Measurements from ENCODE around the gene TULP3.

The TULP3 gene

DNA sequence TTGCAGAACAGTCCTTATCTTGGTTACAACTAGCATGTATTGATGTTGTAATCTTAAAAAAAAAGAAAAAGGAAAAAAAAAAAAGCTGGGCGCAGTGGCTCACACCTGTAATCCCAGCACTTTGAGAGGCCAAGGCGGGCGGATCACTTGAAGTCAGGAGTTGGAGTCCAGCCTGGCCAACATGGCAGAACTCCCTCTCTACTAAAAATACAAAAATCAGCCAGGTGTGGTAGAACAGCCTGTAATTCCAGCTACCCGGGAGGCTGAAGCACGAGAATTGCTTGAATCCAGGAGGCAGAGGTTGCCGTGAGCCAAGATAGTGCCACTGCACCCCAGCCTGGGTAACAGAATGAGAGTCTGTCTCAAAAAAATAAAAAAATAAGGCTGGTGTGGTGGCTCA, 42.9 kb downstream of the TULP3 start:
- Histone ChIP-seq H3K36me3 (no peaks in the 10 kb centered on the region), H3K9me3 (no peaks in the 10 kb centered on the region)
- TF ChIP-seq, protein P1, sequence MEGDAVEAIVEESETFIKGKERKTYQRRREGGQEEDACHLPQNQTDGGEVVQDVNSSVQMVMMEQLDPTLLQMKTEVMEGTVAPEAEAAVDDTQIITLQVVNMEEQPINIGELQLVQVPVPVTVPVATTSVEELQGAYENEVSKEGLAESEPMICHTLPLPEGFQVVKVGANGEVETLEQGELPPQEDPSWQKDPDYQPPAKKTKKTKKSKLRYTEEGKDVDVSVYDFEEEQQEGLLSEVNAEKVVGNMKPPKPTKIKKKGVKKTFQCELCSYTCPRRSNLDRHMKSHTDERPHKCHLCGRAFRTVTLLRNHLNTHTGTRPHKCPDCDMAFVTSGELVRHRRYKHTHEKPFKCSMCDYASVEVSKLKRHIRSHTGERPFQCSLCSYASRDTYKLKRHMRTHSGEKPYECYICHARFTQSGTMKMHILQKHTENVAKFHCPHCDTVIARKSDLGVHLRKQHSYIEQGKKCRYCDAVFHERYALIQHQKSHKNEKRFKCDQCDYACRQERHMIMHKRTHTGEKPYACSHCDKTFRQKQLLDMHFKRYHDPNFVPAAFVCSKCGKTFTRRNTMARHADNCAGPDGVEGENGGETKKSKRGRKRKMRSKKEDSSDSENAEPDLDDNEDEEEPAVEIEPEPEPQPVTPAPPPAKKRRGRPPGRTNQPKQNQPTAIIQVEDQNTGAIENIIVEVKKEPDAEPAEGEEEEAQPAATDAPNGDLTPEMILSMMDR (IDR thresholded peaks at IDR 0.05): no peak

DNA sequence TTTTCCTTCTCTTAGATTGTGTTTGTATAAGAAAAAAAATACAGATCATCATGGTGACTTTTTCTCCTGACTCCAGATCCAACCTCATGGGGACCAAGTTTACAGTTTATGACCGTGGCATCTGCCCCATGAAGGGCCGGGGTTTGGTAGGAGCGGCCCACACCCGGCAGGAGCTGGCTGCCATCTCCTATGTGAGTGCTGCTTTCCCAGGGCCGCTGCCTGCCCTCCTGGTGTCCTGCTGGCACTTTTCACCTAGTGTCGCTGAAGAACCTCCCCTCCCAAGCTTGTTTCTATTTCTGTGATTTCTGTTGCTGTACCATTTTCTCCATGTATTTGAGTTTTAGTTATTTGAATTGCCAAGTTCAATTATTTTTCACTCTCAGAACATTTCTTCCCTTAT, 43.7 kb downstream of the TULP3 start:
- no peak overlapping the region for H3K4me3 ChIP-seq (ENCODE audit: low read depth in 1 of 2, low read length in 1 of 2)
- H3K27ac ChIP-seq: no peak overlapping the region
- TF ChIP-seq, protein P1 (IDR thresholded peaks at IDR 0.05): no peak
- H3K36me3 ChIP-seq: no peaks in the 10 kb centered on the region
- H3K4me1 ChIP-seq (ENCODE audit: control insufficient read depth in 1 of 2, insufficient read depth in 1 of 2, low read depth in 1 of 2, low read length in 1 of 2): no peaks in the 10 kb centered on the region
- no peaks in the 10 kb centered on the region for H3K9me3 ChIP-seq
- no peaks in the 10 kb centered on the region for H3K27me3 ChIP-seq

More for the DNA sequence above, 42.9 kb downstream of the TULP3 start:
- Histone ChIP-seq H3K4me1 (ENCODE audit: control insufficient read depth in 1 of 2, insufficient read depth in 1 of 2, low read depth in 1 of 2, low read length in 1 of 2) (no peaks in the 10 kb centered on the region), H3K4me3 (ENCODE audit: low read depth in 1 of 2, low read length in 1 of 2) (no peak overlapping the region), H3K27me3 (no peaks in the 10 kb centered on the region), H3K27ac (no peak overlapping the region)

DNA sequence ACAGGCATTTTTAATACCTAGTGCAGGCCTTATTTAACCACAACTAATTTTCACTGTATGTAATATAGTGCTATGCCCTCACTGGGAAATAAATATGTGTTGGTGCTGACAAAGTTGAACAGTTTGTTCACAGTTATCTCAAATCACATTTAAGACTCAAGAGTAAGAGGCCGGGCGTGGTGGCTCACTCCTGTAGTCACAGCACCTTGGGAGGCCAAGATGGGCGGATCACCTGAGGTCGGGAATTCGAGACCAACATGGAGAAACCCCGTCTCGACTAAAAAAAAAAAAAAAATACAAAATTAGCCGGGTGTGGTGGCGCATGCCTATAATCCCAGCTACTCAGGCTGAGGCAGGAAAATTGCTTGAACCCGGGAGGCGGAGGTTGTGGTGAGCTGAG, 45.6 kb downstream of the TULP3 start:
- no peak overlapping the region for H3K27ac ChIP-seq
- no peaks in the 10 kb centered on the region for H3K27me3 ChIP-seq
- no peaks in the 10 kb centered on the region for H3K9me3 ChIP-seq
- TF ChIP-seq, protein P1 (IDR thresholded peaks at IDR 0.05): no peak
- no peak overlapping the region for H3K4me3 ChIP-seq (ENCODE audit: low read depth in 1 of 2, low read length in 1 of 2)
- H3K4me1 ChIP-seq (ENCODE audit: control insufficient read depth in 1 of 2, insufficient read depth in 1 of 2, low read depth in 1 of 2, low read length in 1 of 2): no peaks in the 10 kb centered on the region
- H3K36me3 ChIP-seq: no peaks in the 10 kb centered on the region

DNA sequence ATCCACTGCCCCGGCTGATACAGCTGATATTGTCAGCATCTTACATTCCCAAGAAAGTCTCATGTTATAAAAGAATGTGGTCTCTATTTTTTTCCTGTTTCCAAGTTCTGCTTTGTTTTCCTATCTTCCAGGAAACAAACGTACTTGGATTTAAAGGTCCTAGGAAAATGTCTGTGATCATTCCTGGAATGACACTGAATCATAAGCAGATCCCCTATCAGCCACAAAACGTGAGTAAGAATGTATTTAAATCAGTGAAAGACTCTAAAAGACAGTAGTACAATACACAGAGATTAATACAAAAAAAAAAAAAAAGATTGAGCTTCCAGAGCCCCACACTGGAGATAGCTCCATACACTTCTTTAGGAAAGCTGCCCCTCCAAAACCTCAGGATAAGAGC, 46.8 kb downstream of the TULP3 start:
- Histone ChIP-seq H3K9me3 (no peaks in the 10 kb centered on the region), H3K27me3 (no peaks in the 10 kb centered on the region), H3K36me3 (no peaks in the 10 kb centered on the region), H3K27ac (no peak overlapping the region), H3K4me1 (ENCODE audit: control insufficient read depth in 1 of 2, insufficient read depth in 1 of 2, low read depth in 1 of 2, low read length in 1 of 2) (no peaks in the 10 kb centered on the region), H3K4me3 (ENCODE audit: low read depth in 1 of 2, low read length in 1 of 2) (no peak overlapping the region)
- TF ChIP-seq, protein P1 (IDR thresholded peaks at IDR 0.05): no peak

DNA sequence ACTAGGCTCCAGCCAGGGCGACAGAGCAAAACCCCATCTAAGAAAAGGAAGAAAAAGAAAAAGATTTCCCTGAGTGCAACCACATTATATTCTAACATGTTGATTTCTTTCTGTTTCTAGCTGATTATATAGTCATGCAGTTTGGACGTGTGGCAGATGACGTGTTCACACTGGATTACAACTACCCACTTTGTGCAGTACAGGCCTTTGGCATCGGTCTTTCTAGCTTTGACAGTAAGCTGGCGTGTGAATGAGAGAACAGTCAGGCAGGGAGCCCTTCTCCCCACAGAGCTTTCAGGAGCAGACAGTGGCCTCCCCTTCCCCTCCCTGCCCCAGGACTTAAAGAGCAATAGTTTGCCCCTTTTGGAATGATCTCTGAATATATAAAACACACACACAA, 48.5 kb downstream of the TULP3 start:
- Histone ChIP-seq H3K27me3 (peaks cover 2% of the 10 kb centered on the region), H3K9me3 (no peaks in the 10 kb centered on the region), H3K4me1 (ENCODE audit: control insufficient read depth in 1 of 2, insufficient read depth in 1 of 2, low read depth in 1 of 2, low read length in 1 of 2) (no peaks in the 10 kb centered on the region), H3K36me3 (no peaks in the 10 kb centered on the region), H3K27ac (no peak overlapping the region), H3K4me3 (ENCODE audit: low read depth in 1 of 2, low read length in 1 of 2) (no peak overlapping the region)
- TF ChIP-seq, protein P1 (IDR thresholded peaks at IDR 0.05): no peak

DNA sequence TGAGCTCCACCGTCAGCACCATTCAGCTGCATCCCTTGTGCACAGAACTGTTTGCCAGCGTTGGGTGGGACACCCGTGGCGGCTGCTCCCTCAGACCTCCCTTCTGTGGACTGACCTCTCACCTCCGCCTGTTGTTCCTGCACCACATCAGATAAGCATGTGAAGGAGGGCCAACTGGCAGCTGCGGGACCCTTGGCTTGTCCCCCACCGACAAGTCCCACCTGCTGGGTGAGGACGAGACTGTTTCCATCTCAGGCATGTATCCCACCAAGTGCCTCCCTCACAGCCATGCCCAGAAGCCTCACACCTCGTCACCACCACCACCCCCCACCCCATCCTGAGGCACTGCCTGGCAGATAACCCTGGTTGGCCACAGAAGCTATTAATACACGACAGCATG, 49.9 kb downstream of the TULP3 start:
- peaks cover 9% of the 10 kb centered on the region for H3K27me3 ChIP-seq

More for the DNA sequence above, 49.9 kb downstream of the TULP3 start:
- no peaks in the 10 kb centered on the region for H3K4me1 ChIP-seq (ENCODE audit: control insufficient read depth in 1 of 2, insufficient read depth in 1 of 2, low read depth in 1 of 2, low read length in 1 of 2)
- no peak overlapping the region for H3K4me3 ChIP-seq (ENCODE audit: low read depth in 1 of 2, low read length in 1 of 2)
- TF ChIP-seq, protein P1 (IDR thresholded peaks at IDR 0.05): no peak
- H3K27ac ChIP-seq: no peak overlapping the region
- H3K36me3 ChIP-seq: no peaks in the 10 kb centered on the region
- no peaks in the 10 kb centered on the region for H3K9me3 ChIP-seq
